Measurements from ENCODE around the gene CFAP97D2. TPM values are rescaled to one million over a fixed set of nuclear protein-coding genes. Genes with fewer than 3 reads are reported as not detected.
A peak's percentile ranks its signal among the peaks of the same experiment; 100 is the strongest.
"Not testable (repeated sequence)": the region's sequence is repeated elsewhere in the genome, so short reads cannot be mapped to it uniquely, and the experiment has no call there.

Gene CFAP97D2
- total RNA-seq, 3 donors from 2014 or later = not detected

DNA sequence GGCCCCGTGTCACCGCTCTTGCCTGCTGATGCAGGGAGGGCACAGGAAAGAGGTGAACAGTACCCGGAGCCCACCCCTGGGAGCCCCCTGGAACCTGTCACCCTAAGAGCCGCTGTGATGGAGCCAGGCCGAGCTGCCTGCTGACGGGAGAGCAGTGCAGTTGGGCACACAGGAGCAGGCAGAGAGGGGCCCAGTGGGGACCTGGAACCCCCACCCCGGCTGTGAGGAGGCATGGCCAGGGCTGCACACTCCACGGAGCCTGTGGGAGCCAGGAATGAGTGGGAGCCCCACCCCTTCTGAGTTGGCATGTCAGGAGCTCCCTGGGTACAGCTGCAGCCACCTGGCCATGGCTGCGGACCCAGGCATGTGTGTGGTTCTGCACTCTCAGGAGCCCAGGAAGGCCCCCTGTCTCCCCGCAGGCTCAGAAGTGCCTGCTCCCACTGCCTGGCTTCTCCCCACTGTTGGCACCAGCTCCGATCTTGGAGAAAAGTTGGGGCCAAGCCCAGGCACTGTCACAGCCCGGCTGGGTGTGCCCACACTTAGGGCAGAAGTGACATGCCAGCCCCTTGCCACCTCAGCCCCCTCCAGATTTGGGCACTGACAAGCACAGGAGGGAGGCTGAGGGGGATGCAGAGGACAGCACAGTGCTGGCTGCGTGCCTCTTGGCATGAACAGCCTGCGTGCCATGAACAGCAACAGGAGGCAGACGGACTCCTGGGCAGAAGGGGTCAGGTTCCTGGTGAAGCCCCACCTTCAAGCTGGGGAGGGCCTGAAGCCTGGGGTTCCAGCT lies 6.3 kb downstream of the CFAP97D2 start:
- Mint-ChIP-seq H3K36me3 (ENCODE audit: insufficient read depth) (no peaks in the 10 kb centered on the region), H3K4me3 (no peak overlapping the region), H3K9me3 (peaks cover 3% of the 10 kb centered on the region), H3K27me3 (ENCODE audit: low read depth) (no peaks in the 10 kb centered on the region), H3K4me1 (ENCODE audit: low read depth) (peaks cover 11% of the 10 kb centered on the region)
- DNase-seq (no peak), ATAC-seq (no peak)

DNA sequence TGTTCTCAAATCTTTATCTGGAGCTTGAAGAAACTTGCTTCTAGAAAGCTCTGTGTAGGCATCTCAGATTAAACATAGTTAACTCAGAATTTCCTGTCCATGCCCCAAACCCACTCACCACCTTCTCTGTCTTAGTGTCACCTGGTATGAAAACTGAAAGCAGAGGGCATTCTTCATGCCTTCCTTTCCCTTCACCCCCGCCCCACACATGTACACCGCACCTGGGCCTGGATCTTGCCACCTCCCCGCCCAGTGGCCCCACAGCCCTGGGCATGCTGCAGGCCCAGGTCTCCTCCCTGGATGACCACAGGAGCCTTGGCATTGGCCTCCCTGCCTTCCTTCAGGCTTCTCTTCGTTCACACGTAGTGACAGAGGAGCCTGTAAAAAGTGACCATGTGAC lies 15.8 kb downstream of the CFAP97D2 start:
- Mint-ChIP-seq H3K4me3 (no peak overlapping the region), H3K9me3 (no peaks in the 10 kb centered on the region), H3K36me3 (ENCODE audit: insufficient read depth) (no peaks in the 10 kb centered on the region), H3K4me1 (ENCODE audit: low read depth) (peaks cover 14% of the 10 kb centered on the region), H3K27me3 (ENCODE audit: low read depth) (peaks cover 3% of the 10 kb centered on the region)
- DNase-seq = no peak
- peak; percentile 75 to 85 for ATAC-seq

DNA sequence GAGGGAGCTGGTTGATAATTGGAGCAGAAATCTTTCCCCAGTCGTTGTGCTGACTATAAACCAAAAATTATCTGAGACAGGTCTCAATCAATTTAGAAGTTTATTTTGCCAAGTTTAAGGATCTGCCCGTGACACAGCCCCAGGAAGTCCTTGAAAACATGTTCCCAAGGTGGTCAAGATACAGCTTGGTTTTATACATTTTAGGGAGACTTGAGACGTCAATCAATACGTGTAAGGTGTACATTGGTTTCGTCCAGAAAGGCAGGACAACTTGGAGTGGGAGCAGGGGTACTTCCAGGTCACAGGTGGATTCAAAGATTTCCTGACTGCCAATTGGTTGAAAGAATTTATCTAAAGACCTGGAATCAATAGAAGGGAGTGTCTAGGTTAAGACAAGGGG lies 17.6 kb downstream of the CFAP97D2 start:
- no peaks in the 10 kb centered on the region for H3K9me3 Mint-ChIP-seq
- peaks cover 1% of the 10 kb centered on the region for H3K27me3 Mint-ChIP-seq (ENCODE audit: low read depth)
- ATAC-seq = no peak
- H3K4me1 Mint-ChIP-seq (ENCODE audit: low read depth) = peaks cover 14% of the 10 kb centered on the region
- no peak for DNase-seq
- H3K36me3 Mint-ChIP-seq (ENCODE audit: insufficient read depth) = no peaks in the 10 kb centered on the region
- H3K4me3 Mint-ChIP-seq = no peak overlapping the region

DNA sequence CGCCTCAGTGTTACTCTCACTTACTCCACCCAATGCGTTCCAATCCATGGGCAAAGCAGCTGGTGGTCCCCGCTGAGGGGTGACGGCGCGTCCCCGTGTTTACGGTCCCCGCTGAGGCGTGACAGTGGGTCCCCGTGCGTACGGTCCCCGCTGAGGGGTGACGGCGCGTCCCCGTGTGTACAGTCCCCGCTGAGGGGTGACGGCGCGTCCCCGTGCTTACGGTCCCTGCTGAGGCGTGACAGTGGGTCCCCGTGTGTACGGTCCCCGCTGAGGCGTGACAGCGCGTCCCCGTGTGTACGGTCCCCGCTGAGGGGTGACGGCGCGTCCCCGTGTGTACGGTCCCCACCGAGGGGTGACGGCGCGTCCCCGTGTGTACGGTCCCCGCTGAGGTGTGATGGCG lies 19.5 kb downstream of the CFAP97D2 start:
- no peak for DNase-seq
- H3K36me3 Mint-ChIP-seq (ENCODE audit: insufficient read depth) = no peaks in the 10 kb centered on the region
- no peaks in the 10 kb centered on the region for H3K9me3 Mint-ChIP-seq

DNA sequence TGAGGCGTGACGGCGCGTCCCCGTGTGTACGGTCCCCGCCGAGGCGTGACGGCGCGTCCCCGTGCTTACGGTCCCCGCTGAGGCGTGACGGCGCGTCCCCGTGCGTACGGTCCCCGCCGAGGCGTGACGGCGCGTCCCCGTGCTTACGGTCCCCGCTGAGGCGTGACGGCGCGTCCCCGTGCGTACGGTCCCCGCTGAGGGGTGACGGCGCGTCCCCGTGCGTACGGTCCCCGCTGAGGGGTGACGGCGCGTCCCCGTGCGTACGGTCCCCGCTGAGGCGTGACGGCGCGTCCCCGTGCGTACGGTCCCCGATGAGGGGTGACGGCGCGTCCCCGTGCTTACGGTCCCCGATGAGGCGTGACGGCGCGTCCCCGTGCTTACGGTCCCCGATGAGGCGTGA lies 20.5 kb downstream of the CFAP97D2 start:
- not testable (repeated sequence) for H3K9me3 Mint-ChIP-seq; H3K27me3 Mint-ChIP-seq (ENCODE audit: low read depth); DNase-seq; ATAC-seq; H3K4me3 Mint-ChIP-seq; H3K36me3 Mint-ChIP-seq (ENCODE audit: insufficient read depth)
- peaks cover 27% of the 10 kb centered on the region for H3K4me1 Mint-ChIP-seq (ENCODE audit: low read depth)

More for the DNA sequence above, 19.5 kb downstream of the CFAP97D2 start:
- no peak for ATAC-seq
- H3K27me3 Mint-ChIP-seq (ENCODE audit: low read depth) = no peaks in the 10 kb centered on the region
- peaks cover 24% of the 10 kb centered on the region for H3K4me1 Mint-ChIP-seq (ENCODE audit: low read depth)
- no peak overlapping the region for H3K4me3 Mint-ChIP-seq

DNA sequence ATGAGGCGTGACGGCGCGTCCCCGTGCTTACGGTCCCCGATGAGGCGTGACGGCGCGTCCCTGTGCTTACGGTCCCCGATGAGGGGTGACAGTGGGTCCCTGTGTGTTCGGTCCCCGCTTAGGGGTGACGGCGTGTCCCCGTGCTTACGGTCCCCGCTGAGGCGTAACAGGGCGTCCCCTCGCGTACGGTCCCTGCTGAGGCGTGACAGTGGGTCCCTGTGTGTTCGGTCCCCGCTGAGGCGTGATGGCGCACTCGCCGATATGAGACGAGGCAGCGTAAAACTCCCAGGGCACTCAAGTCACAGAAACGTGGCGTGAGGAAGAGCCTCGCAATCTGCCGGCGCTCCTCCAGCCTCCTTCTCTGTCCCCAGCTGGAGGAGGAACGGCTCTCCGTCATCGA lies 20.9 kb downstream of the CFAP97D2 start:
- no peak for ATAC-seq
- no peak for DNase-seq
- Mint-ChIP-seq H3K4me1 (ENCODE audit: low read depth) (peaks cover 28% of the 10 kb centered on the region), H3K9me3 (no peaks in the 10 kb centered on the region), H3K36me3 (ENCODE audit: insufficient read depth) (no peaks in the 10 kb centered on the region), H3K4me3 (no peak overlapping the region), H3K27me3 (ENCODE audit: low read depth) (no peaks in the 10 kb centered on the region)

DNA sequence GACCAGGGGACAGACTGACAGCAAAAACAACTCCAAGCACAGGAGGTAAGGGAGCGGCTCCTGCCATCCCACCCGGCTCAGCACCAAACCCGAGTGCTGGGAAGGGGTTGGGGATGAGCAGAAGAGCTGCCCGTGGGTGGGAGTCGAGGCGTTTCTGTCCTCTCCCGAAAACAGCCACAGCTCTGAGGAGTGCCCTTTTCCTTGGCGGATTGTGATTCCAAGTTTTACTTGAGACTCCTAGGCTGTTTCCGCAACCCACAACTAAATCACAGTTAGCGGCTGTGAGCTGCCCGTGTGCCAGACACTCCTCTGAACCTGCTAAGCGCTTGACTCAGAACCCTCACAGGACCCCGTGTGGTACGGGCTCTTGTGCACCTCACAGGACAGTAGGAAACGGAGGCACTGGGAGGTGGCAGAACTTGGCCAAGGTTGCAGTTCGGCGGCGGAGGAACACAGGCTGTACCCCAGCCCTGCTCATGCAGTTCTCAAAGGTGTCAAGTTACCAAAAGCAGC lies 21.4 kb downstream of the CFAP97D2 start:
- no peak overlapping the region for H3K4me3 Mint-ChIP-seq
- DNase-seq (no peak), ATAC-seq (no peak)
- no peaks in the 10 kb centered on the region for H3K27me3 Mint-ChIP-seq (ENCODE audit: low read depth)
- no peaks in the 10 kb centered on the region for H3K9me3 Mint-ChIP-seq
- H3K4me1 Mint-ChIP-seq (ENCODE audit: low read depth) = peaks cover 26% of the 10 kb centered on the region
- H3K36me3 Mint-ChIP-seq (ENCODE audit: insufficient read depth) = no peaks in the 10 kb centered on the region

DNA sequence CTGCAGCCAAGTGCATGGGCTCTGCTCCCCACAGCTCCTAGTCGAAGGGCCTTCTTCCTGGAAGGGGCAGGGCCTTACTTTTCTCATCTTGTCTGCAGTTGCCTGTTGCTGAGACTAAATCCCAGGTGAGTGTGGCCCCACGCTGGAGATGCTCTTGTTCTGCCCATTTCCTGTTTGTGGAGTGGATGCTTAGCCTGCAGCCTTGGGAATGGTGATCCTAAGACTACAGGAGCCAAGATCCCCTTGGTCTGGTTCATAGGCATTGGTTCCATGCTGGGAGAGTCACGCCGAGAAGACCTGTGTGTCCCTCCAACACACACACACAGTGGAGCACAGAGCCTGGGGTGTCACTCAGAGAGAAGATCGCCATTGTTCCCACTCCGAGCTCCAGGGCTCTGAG lies 23.5 kb downstream of the CFAP97D2 start:
- DNase-seq (no peak), ATAC-seq (no peak)
- Mint-ChIP-seq H3K4me3 (no peak overlapping the region), H3K36me3 (ENCODE audit: insufficient read depth) (no peaks in the 10 kb centered on the region), H3K9me3 (no peaks in the 10 kb centered on the region), H3K27me3 (ENCODE audit: low read depth) (no peaks in the 10 kb centered on the region), H3K4me1 (ENCODE audit: low read depth) (peaks cover 31% of the 10 kb centered on the region)

DNA sequence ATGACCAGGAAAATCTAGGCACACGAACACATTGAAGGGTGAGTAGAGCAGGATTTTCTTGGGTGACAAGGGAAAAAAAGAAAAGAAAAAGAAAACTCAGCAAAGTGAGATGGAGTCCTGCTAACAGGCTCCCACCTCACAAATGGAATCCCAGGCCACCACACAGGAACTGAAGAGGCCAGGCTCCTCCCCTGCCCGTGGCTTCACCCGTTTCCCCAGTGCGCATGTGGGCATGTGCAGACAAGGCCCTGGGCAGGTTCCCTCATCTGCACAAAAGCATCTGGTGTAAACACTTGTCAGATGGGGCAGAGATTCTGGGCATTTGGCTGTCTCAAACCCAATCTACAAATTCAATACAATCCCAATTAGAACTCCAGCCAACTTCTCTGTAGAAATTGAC lies 24.5 kb downstream of the CFAP97D2 start:
- ATAC-seq = peak in 1 of 2 donors; percentile 43
- no peaks in the 10 kb centered on the region for H3K27me3 Mint-ChIP-seq (ENCODE audit: low read depth)
- H3K36me3 Mint-ChIP-seq (ENCODE audit: insufficient read depth) = no peaks in the 10 kb centered on the region
- H3K9me3 Mint-ChIP-seq = no peaks in the 10 kb centered on the region
- H3K4me3 Mint-ChIP-seq = no peak overlapping the region
- no peak for DNase-seq
- peaks cover 31% of the 10 kb centered on the region for H3K4me1 Mint-ChIP-seq (ENCODE audit: low read depth)

DNA sequence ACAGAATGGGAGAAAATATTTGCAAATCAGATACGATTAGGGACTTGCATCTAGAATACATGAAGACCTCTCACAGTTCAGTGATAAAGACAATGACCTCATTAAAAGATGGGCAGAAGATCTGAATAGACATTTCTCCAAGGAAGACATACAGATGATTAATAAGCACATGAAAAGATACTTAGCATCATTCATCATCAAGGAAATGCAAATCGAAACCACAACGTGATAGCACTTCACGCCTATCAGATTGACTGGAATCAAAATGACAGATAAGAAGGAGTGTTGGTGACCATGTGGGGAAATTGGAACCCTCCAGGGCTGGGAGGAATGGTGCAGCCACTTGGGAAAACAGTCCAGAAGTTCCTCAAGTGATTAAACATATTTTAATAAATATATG lies 25.8 kb downstream of the CFAP97D2 start:
- peaks cover 31% of the 10 kb centered on the region for H3K4me1 Mint-ChIP-seq (ENCODE audit: low read depth)
- no peaks in the 10 kb centered on the region for H3K9me3 Mint-ChIP-seq
- H3K27me3 Mint-ChIP-seq (ENCODE audit: low read depth) = no peaks in the 10 kb centered on the region
- H3K4me3 Mint-ChIP-seq = no peak overlapping the region
- DNase-seq (no peak), ATAC-seq (peak; percentile 73 to 74)
- H3K36me3 Mint-ChIP-seq (ENCODE audit: insufficient read depth) = no peaks in the 10 kb centered on the region

DNA sequence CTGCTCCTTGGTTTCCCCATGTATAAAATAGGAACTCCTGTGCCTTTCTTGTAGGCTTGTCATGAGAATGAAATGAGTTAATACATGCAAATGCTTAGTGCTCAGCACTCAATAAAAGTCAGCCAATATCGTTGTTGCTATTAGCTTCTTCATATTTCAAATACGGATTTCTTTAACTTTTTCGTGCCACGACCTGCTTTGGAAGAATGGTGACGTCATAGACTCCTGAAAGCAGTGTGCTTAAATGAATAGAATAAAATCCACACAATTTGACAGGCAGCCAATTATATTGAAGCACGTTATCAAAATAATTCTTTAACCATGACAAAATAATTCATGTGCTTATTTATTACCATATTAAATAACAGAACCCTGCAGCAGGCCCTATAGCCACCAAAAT lies 29.1 kb downstream of the CFAP97D2 start:
- H3K27me3 Mint-ChIP-seq (ENCODE audit: low read depth) = peaks cover 9% of the 10 kb centered on the region
- no peak for DNase-seq
- H3K36me3 Mint-ChIP-seq (ENCODE audit: insufficient read depth) = no peaks in the 10 kb centered on the region
- peaks cover 36% of the 10 kb centered on the region for H3K4me1 Mint-ChIP-seq (ENCODE audit: low read depth)
- no peak for ATAC-seq
- no peak overlapping the region for H3K4me3 Mint-ChIP-seq
- H3K9me3 Mint-ChIP-seq = no peaks in the 10 kb centered on the region

DNA sequence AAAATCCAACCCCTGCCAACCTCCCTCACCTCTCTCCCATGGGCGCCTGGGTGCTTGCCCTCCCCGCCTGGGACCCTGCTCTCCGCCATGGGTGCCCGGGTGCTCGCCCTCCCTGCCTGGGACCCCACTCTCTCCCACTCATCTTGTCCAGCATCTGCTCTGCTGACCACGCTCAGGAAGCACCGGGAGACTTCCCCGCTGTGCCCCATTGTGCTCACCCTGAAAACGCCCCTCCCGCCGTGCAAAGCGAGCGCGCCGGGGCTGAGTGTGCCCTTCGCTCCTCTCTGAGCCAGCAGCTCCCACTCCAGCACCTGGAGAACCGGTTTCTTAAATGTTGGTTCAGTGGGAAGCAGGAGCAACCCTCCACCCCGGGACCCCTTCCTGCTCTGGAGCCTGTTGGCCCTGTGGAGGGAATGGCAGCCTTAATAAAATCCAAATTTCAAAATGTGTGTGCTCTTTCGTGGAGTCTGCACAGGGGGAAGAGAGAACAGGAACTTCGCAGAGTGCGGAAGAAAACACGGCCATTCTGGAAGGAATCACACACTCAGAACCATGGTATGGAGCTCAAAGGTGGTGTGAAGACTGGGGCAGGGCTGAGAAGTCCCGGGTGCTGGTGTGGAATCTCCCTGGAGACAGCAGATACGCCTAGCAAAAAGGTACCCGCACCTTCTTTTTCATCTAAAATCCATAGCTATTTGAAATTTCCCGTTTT lies 32.5 kb downstream of the CFAP97D2 start:
- Mint-ChIP-seq H3K9me3 (no peaks in the 10 kb centered on the region), H3K4me3 (no peak overlapping the region), H3K36me3 (ENCODE audit: insufficient read depth) (no peaks in the 10 kb centered on the region), H3K27me3 (ENCODE audit: low read depth) (peaks cover 9% of the 10 kb centered on the region), H3K4me1 (ENCODE audit: low read depth) (peaks cover 16% of the 10 kb centered on the region)
- ATAC-seq (no peak), DNase-seq (no peak)

DNA sequence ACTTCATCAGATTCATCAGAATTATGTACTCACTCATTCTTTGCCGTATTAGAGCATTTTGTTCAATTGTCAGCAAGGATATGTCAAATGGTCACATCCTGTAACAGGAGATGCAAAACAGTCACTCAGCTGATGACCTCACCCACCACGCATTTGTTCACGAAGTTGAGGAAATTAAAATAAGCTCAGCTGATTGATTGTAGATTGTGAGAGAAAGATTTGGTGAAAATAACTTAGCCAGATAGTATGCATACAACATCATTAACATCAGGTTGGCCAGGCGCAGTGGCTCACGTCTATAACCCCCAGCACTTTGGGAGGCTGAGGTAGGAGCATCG lies 33.1 kb downstream of the CFAP97D2 start:
- DNase-seq = no peak

DNA sequence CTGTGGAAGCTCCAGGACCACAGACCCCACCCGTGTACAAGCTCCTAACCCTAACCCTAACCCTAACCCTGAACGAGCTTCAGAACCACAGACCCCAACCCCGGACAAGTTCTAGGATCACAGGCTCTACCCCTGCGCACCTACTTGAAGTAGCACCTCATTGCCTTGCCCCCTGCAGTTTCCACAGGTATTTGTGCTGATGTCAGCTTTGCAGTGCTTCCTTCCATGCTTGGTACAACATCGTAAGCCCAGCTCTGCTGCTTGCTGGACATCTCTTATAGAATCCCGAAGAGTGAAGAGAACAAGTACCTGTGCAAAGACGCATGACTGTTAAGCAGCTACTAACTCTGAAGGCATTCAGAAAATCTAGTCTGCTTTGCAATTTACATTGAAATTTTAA lies 34.9 kb downstream of the CFAP97D2 start:
- ATAC-seq = no peak
- no peak for DNase-seq

More for the DNA sequence above, 33.1 kb downstream of the CFAP97D2 start:
- H3K4me3 Mint-ChIP-seq = no peak overlapping the region
- peaks cover 9% of the 10 kb centered on the region for H3K27me3 Mint-ChIP-seq (ENCODE audit: low read depth)
- H3K9me3 Mint-ChIP-seq = no peaks in the 10 kb centered on the region
- no peak for ATAC-seq
- no peaks in the 10 kb centered on the region for H3K36me3 Mint-ChIP-seq (ENCODE audit: insufficient read depth)
- peaks cover 16% of the 10 kb centered on the region for H3K4me1 Mint-ChIP-seq (ENCODE audit: low read depth)

DNA sequence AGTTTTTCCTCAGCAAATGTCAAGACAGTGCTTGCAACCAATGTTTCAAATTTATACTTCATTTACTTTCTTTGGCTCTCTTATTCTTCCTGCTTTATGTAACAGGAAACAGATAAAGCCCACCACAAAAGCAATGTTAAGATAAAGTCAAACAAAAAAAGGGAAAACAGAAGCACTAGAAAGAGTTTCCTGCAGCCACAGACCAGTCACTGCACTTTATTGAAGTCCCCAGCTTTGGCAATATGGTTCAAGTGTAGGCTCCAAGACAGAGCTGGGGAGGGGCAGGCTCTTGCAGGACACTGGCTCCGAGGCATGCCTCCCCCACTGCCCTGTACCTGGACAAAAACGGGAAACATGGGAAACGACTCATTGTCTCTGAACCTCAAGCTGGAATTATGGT lies 40.3 kb downstream of the CFAP97D2 start:
- Mint-ChIP-seq H3K27me3 (ENCODE audit: low read depth) (no peaks in the 10 kb centered on the region), H3K36me3 (ENCODE audit: insufficient read depth) (no peaks in the 10 kb centered on the region), H3K9me3 (no peaks in the 10 kb centered on the region), H3K4me3 (no peak overlapping the region), H3K4me1 (ENCODE audit: low read depth) (peaks cover 52% of the 10 kb centered on the region)
- ATAC-seq (no peak), DNase-seq (no peak)

More for the DNA sequence above, 34.9 kb downstream of the CFAP97D2 start:
- H3K27me3 Mint-ChIP-seq (ENCODE audit: low read depth) = peaks cover 9% of the 10 kb centered on the region
- H3K36me3 Mint-ChIP-seq (ENCODE audit: insufficient read depth) = no peaks in the 10 kb centered on the region
- H3K4me3 Mint-ChIP-seq = no peak overlapping the region
- peaks cover 26% of the 10 kb centered on the region for H3K4me1 Mint-ChIP-seq (ENCODE audit: low read depth)
- no peaks in the 10 kb centered on the region for H3K9me3 Mint-ChIP-seq
